ENCODE data around the gene CCNC.
"Not testable (repeated sequence)": the region's sequence is repeated elsewhere in the genome, so short reads cannot be mapped to it uniquely, and the experiment has no call there.

CCNC gene

DNA sequence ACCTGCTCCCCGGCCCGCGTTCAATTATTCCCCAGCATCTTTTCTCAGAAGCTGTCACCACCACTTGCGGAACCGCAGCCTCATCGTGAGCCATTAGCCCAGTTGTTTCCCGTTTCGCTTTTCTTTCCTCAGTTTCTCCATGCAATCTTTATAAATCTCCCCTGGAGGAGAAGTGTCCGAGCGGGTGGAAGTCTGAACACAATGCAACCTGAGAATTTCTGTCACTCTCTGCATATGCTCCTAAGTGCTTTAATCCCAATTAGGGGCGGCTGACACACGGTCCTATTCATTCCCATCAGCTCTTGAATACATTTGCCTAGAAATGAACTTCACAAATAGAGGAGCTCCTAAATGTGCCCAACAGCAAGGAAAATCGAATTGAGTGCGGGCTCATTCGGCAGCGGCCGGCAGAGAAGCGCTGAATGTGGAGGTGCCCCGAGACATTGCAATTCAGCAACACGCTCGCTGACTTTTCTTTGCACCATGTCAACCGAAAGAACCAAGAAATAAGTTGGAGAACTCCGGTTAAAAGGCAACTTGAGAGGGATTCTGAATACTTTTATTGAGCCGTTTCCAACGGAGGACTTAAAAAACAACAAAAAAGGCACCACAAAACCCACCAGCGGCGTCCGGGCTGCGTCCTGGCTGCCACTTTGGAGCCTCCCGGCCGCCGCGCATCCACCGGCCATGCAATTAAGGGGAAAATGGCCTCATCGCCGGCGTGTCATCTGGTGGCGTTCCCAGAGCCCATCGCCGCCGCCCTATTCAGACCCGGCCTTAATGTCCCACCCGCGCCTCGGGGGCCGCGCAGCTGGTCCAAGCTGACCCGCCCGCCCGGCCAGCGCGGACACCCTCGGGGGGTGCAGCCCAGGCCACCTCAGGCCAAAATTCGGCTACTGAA lies 34.3 kb upstream of the CCNC start:
- peak in 2 of 14 donors; percentile 39 to 57 for DNase-seq

- not testable (repeated sequence) for DNase-seq
These were observed 26.2 kb upstream of the CCNC start for GRCh38 chr6:99594696-99595095.

DNA sequence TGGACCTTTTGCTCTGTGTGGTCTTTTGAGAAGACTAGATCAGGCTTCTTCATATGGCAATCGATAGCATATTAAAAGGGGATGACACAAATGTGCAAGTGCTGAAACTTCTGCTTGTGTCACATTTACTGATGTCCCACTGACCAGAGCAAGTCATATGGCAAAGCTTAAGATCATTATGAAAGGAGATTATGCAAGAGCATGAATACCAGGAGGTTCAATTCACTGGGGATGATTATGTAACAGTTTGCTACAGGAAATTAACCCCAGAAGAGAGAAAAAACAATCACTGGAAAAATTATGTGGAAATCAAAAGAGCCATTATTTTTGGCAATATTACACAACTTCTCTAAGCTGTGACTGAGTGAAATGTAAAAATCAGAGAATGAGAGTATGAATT lies 24.4 kb upstream of the CCNC start:
- no peak for DNase-seq

GRCh38 chr6:99591673-99592364 lies 23.4 kb upstream of the CCNC start:
- no peak for DNase-seq

DNA sequence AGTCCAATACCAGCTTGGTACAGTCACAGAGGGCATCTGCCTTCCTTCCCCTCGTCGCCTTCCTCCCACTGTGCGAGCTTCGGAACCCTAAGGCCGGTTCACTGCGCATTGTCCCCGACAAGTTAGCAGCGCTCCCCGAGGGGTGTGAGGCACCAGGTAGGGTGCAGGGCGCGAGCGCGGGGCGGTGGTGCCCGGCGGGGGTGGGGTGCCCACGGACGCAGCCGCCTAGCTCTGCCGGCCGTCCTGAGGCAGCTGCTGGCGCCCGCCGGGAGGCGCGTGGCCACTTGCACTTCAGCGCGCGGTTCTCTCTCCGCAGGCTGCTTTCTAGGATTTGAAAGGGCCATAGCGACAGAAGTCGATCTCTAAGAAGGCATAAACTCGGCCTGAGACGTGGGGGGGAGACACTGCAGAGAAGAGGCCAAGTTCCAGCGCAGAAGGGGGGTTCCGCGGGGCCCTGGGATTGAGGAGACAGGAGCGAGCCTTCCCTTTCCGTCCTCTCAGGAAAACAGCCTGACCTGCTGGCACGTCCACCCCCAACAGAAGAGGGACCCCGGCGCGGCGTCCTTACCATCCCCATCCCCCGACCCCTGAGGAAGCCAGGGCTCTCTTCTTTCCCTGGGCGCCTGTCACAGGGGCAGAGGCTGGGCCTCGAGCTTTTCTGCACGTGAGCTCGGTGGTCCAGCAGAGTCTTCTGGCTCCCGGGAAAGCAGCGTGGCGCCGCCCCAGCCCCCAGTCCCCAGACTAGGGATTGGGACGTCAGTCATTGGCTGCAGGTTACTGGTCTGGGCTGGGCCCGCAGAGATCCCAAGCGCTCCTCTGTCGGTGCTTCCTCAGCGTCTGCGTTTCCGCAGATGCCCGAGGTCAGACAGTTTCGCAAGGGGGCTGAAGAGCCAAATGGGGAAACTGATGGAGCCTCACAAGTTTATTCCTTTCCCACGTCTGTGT lies 22.5 kb upstream of the CCNC start:
- DNase-seq = peak in 2 of 14 donors; percentile 10 to 14

DNA sequence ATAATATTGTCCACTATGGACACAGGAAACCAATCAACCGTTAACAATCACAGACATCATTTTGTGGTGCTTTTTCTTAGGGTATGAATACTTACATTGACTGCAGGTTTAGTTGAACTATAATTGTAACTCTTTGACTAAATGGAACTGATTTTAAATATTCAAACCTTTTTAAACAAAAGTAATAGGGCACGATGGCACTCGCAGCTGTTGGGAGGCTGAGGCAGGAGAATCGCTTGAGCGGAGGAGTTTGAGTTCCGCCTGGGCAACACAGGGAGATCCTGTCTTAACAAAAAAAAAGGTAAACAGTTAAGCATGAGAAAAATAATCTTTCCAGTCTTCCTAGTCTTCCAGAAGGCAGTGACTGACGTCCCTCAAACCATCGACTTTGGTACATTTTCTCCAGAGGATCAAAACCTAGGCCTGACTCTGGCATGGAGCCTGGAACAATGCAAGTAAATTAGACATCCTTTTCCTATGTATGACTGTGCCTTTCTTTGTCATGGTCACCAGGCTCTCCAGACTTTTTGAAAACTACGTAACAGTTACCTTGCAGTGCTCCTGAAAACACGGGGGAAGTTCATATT lies 21.5 kb upstream of the CCNC start:
- no peak for DNase-seq

DNA sequence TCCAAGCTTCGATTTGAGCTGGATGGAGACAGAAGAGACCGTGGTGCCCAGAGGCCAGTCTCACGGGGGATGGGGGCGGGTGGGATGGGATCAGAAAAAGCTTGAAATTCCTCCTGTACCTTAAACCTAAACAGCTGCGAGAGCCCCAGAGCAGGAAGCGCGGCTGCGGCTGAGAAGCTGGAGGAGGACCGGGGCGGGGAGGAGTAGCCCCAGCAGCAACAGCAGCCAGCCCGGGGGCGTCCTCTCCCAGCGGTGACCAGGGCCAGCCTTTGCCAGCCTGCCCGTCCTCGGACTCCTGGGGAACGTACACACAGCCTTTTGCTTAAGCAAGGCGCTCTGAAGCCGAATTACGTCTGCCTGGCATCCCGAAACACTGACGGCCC lies 20.8 kb upstream of the CCNC start:
- DNase-seq = peak in 2 of 14 donors; percentile 10 to 17

- DNase-seq = peak in 10 of 14 donors; percentile 25 to 67 (median 46)
These were observed 20.3 kb upstream of the CCNC start for GRCh38 chr6:99588618-99589289.

GRCh38 chr6:99587792-99588191 lies 19.3 kb upstream of the CCNC start:
- no peak for DNase-seq

DNA sequence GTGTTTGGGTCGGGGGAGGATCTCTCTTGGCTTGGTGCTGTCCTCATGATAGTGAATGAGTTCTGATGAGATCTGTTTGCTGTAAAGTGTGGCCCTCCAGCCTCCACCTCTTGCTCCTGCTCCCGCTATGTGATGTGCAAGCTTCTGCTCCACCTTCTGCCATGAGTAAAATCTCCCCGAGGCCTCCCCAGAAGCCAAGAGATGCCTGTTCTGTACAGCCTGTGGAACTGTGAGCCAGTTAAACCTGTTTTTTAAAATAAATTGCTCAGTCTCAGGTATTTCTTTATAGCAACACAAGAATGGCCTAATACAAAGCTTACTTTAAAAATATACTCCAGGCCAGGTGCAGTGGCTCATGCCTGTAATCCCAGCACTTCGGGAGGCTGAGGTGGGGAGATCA lies 11.3 kb upstream of the CCNC start:
- DNase-seq = no peak

- DNase-seq = no peak
These were observed 7.2 kb upstream of the CCNC start for GRCh38 chr6:99575544-99576227.

DNA sequence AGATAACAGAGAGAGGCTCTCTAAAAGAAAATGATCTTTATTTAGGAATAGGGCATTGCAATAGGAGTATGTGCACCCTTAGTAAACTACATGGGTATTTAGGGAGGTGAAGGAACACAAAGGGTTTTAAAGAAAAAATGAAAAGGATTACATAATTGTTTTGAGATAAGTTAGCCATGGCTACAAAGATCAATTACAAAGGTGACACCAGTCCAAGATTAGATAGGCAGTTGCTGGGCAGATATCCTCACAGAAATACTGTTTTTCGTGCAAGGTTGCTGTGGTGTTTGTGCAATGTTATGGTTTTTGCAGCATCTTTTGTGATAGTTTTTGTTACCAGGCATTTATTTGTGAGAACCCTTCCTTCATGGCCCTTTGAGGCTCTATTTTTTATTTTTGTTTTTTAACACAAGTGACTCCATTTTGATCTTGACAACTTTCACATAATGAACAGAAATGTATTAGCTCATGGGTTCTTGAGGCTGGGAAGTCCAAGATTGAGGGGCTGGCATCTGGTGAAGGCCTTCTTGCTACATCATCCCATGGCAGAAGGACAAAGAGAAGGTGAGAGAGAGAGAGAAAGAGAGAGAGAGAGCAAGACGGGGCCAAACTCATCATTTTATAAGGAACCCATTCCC lies 5.6 kb upstream of the CCNC start:
- DNase-seq = no peak

GRCh38 chr6:99563056-99563723 lies 5.3 kb downstream of the CCNC start:
- no peak for DNase-seq

DNA sequence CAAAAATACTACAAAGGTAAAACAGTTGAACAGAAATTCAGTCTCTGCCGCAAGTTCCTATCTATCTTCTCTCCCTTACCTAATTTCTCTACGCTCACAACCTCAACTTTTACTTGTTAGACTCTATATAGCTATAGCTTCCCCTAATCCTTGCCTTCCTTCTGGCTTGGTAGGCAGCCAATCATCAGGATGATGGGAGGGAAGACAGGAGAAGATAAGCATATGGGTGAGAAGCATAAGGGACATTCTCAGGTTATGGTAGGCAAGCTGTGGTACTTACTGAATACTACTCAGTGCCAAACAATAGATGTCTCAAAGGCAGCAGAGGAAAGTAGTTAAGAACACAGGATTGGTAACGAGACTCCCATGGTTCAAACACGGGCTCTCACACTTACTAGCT lies 7.8 kb downstream of the CCNC start:
- no peak for DNase-seq

DNA sequence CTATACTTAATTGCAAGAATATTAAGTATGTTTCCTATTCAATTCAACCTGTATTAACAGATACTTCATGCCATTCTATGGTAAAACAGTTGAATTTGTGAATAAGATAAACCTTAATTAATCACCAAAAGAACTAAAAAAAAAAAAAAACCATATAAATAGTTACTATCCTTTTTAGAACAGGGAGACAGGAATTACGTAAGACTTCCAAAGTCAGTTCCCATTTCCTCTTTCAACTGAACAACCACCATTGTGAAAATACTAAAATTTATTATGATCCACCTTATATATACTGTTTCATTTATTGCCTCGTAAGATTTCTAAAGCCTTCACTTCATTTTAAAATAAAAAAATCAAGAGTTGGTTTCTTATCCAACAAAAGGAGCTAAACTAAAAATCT lies 9.4 kb downstream of the CCNC start:
- DNase-seq = no peak

GRCh38 chr6:99553888-99554287 lies 14.6 kb downstream of the CCNC start:
- DNase-seq = no peak

DNA sequence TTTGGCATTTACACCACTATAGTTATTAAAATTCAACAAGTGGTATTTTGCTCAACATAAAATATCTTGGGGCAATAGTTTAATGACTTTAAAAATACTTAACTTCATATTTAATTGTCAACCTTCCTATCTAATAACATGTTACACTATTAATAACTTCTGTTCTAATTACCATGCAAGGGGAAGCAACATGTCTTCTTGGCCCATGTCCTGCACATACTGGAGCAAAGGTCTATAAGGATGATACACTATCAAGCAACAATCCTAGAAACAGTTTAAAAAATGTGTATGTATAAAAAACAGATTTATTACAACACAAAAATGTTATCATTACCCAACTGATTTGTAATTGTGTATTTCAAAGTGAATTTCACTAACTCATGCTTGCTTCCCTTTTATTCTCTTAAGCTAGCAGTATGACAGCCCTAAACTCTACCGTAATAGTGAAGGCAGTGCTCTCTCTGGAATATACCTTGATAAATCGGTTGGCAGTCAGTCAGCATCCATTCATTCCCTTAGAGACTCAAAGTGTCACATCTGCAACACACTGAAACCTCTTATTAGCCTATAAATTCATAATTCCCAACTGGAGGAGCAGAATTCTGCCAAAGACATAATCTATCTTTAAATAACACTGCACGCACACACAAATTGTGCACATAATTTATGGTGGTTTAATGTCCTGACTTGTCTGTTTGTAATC lies 18.3 kb downstream of the CCNC start:
- DNase-seq = no peak

GRCh38 chr6:99548706-99549105 lies 19.8 kb downstream of the CCNC start:
- no peak for DNase-seq

GRCh38 chr6:99547526-99547925 lies 20.9 kb downstream of the CCNC start:
- no peak for DNase-seq
